Thyroid gland (tissue), 4 donors: ENCODE data around the gene CHI3L1. TPM values are rescaled to one million over a fixed set of nuclear protein-coding genes. Genes with fewer than 3 reads are reported as not detected.

Experiments used
- DNase-seq, 2 donors: peaks; one replicate each; pipeline ENCODE4 v3.0.0-alpha.2; 2019
- H3K27ac ChIP-seq, 3 donors: fragments of 200-600 bp; sonication (generic); 1 replicate in 2 of 3; 2 replicates in 1 of 3; pipeline ENCODE4 v1.5.1; 2016 to 2019; ENCODE audit warnings: mild to moderate bottlenecking in 1 of 3, moderate library complexity in 1 of 3
- H3K27me3 ChIP-seq: fragments of 200-600 bp; sonication (generic); one replicate; pipeline ENCODE4 v1.5.1; 2019
- H3K36me3 ChIP-seq, 2 donors: fragments of 200-600 bp; sonication (generic); one replicate each; pipeline ENCODE4 v1.5.1; 2016 to 2019
- H3K4me1 ChIP-seq, 2 donors: fragments of 200-600 bp; sonication (generic); one replicate each; pipeline ENCODE4 v1.5.1; 2017 to 2019
- H3K4me3 ChIP-seq, 3 donors: fragments of 200-600 bp; sonication (generic); replicated peaks in 1 of 3; 1 replicate in 2 of 3; 2 replicates in 1 of 3; pipeline ENCODE4 v1.5.1; 2016; ENCODE audit warnings: mild to moderate bottlenecking in 1 of 3
- H3K9me3 ChIP-seq: fragments of 200-600 bp; sonication (generic); one replicate; pipeline ENCODE4 v1.5.1; 2017
- CTCF ChIP-seq, 6 experiments: fragments of 200-600 bp in 3 of 6; fragments of 450-650 bp in 3 of 6; sonication (generic) in 3 of 6; IDR thresholded peaks; one replicate each; pipeline ENCODE4 v1.5.1; 2016 to 2019; ENCODE audit warnings: antibody characterized with exemption in 6 of 6, mild to moderate bottlenecking in 2 of 6, inconsistent platforms in 1 of 6, moderate library complexity in 1 of 6
- POLR2A ChIP-seq, 2 donors: fragments of 450-650 bp; IDR thresholded peaks; one replicate each; pipeline ENCODE4 v1.6.1; 2017; ENCODE audit warnings: antibody characterized with exemption in 2 of 2, mild to moderate bottlenecking in 2 of 2, moderate library complexity in 1 of 2
- WGBS, 2 donors: methylation state at CpG; one replicate each; pipeline ENCODE4 v1.1.5; 2017; 5-methylcytosine and 5-hydroxymethylcytosine counted together
- intact Hi-C: fragments of 100-400 bp; cut with DNase I; formaldehyde crosslinking; loops from one replicate; pipeline ENCODE4 v1.15.1; 2023
- total RNA-seq, 4 donors: library from RNA; depleted of rRNA; stranded (reverse); fragments of >200 nt; gene quantifications; one replicate each; pipeline ENCODE4 v1.2.3, GENCODE V29; 2016

CHI3L1 gene
- total RNA-seq, 4 donors from 2014 or later: 1.2 to 42.9 (median 4.4) TPM

GRCh38 chr1:203167026-203167912 is 19.2 kb downstream of the CHI3L1 start:
- Histone ChIP-seq H3K27me3 (no peaks in the 10 kb centered on the region), H3K36me3 (no peaks in the 10 kb centered on the region), H3K9me3 (no peaks in the 10 kb centered on the region), H3K27ac (no peak overlapping the region), H3K4me3 (no peak overlapping the region), H3K4me1 (no peaks in the 10 kb centered on the region)
- 81 to 86% methylated on average over 14 to 22 of the region's 23 CpGs for WGBS, 2 donors
- intact Hi-C loops: no loop called here
- DNase-seq: no peak
- TF ChIP-seq POLR2A (IDR thresholded peaks at IDR 0.05) (no peak), CTCF (IDR thresholded peaks at IDR 0.05) (no peak)

- 82 to 88% methylated on average over 6 to 11 of the region's 14 CpGs for WGBS, 2 donors
- Histone ChIP-seq H3K36me3 (no peaks in the 10 kb centered on the region), H3K27ac (no peak overlapping the region), H3K4me1 (peaks cover 1 to 2% of the 10 kb centered on the region in 2 donors), H3K9me3 (no peaks in the 10 kb centered on the region), H3K4me3 (no peak overlapping the region), H3K27me3 (no peaks in the 10 kb centered on the region)
- peak; percentile 35 to 42 for DNase-seq
- intact Hi-C loops: no loop called here
- peak in 1 of 6 experiments; percentile 5 for TF ChIP-seq CTCF (IDR thresholded peaks at IDR 0.05)
- no peak for TF ChIP-seq POLR2A (IDR thresholded peaks at IDR 0.05)
These were observed 20.1 kb downstream of the CHI3L1 start for GRCh38 chr1:203166192-203166940.

GRCh38 chr1:203165800-203166161 is 20.7 kb downstream of the CHI3L1 start:
- intact Hi-C loops: no loop called here
- no peaks in the 10 kb centered on the region for H3K36me3 ChIP-seq
- no peak overlapping the region for H3K27ac ChIP-seq
- 96 to 99% methylated on average over 7 to 8 of the region's 8 CpGs for WGBS, 2 donors
- DNase-seq: no peak
- no peaks in the 10 kb centered on the region for H3K9me3 ChIP-seq
- TF ChIP-seq POLR2A (IDR thresholded peaks at IDR 0.05) (no peak), CTCF (IDR thresholded peaks at IDR 0.05) (no peak)
- H3K4me3 ChIP-seq: no peak overlapping the region
- H3K27me3 ChIP-seq: no peaks in the 10 kb centered on the region
- peaks cover 4 to 8% of the 10 kb centered on the region in 2 donors for H3K4me1 ChIP-seq

GRCh38 chr1:203165101-203165799 is 21.3 kb downstream of the CHI3L1 start:
- DNase-seq: no peak
- TF ChIP-seq POLR2A (IDR thresholded peaks at IDR 0.05) (no peak), CTCF (IDR thresholded peaks at IDR 0.05) (no peak)
- H3K36me3 ChIP-seq: no peaks in the 10 kb centered on the region
- no peaks in the 10 kb centered on the region for H3K9me3 ChIP-seq
- no peaks in the 10 kb centered on the region for H3K27me3 ChIP-seq
- H3K27ac ChIP-seq: no peak overlapping the region
- WGBS, 2 donors: 92 to 94% methylated on average over 25 to 28 of the region's 28 CpGs
- peaks cover 4 to 8% of the 10 kb centered on the region in 2 donors for H3K4me1 ChIP-seq
- intact Hi-C loops: no loop called here
- H3K4me3 ChIP-seq: no peak overlapping the region
